GM21390 (cell line): ENCODE data around the gene EP300.
"Not testable (repeated sequence)": the region's sequence is repeated elsewhere in the genome, so short reads cannot be mapped to it uniquely, and the experiment has no call there.

Experiments used
- ATAC-seq: cut with Tn5 transposase; IDR thresholded peaks from one replicate; pipeline ENCODE4 v1.9.1; 2021; ENCODE audit not compliant: unreplicated experiment

EP300 gene

GRCh38 chr22:41146573-41146972, 54.2 kb downstream of the EP300 start:
- no peak for ATAC-seq

GRCh38 chr22:41147722-41148121, 55.3 kb downstream of the EP300 start:
- ATAC-seq: no peak

GRCh38 chr22:41152902-41153301, 60.5 kb downstream of the EP300 start:
- no peak for ATAC-seq

GRCh38 chr22:41157083-41157482, 64.7 kb downstream of the EP300 start:
- no peak for ATAC-seq

GRCh38 chr22:41169157-41169556, 76.8 kb downstream of the EP300 start:
- no peak for ATAC-seq

GRCh38 chr22:41171996-41172395, 79.6 kb downstream of the EP300 start:
- ATAC-seq: no peak

GRCh38 chr22:41175546-41175945, 83.2 kb downstream of the EP300 start:
- ATAC-seq: no peak

- no peak for ATAC-seq
These were observed 84.7 kb downstream of the EP300 start for GRCh38 chr22:41177040-41177621.

GRCh38 chr22:41177622-41178424, 85.4 kb downstream of the EP300 start:
- ATAC-seq: no peak

- no peak for ATAC-seq
These were observed 86.1 kb downstream of the EP300 start for GRCh38 chr22:41178425-41178975.

GRCh38 chr22:41180362-41180761, 88.0 kb downstream of the EP300 start:
- not testable (repeated sequence) for ATAC-seq

GRCh38 chr22:41180926-41181325, 88.5 kb downstream of the EP300 start:
- ATAC-seq: no peak

- no peak for ATAC-seq
These were observed 89.2 kb downstream of the EP300 start for GRCh38 chr22:41181349-41182241.

- no peak for ATAC-seq
These were observed 92.3 kb downstream of the EP300 start for GRCh38 chr22:41184679-41185078.

GRCh38 chr22:41191467-41191866, 99.1 kb downstream of the EP300 start:
- ATAC-seq: no peak

- no peak for ATAC-seq
These were observed 101.4 kb downstream of the EP300 start for GRCh38 chr22:41193829-41194228.

GRCh38 chr22:41197038-41197972, 104.9 kb downstream of the EP300 start:
- ATAC-seq: peak; percentile 77

- no peak for ATAC-seq
These were observed 105.7 kb downstream of the EP300 start for GRCh38 chr22:41198027-41198580.

GRCh38 chr22:41201141-41201540, 108.7 kb downstream of the EP300 start:
- no peak for ATAC-seq

GRCh38 chr22:41203118-41203517, 110.7 kb downstream of the EP300 start:
- no peak for ATAC-seq
